GM18867 (cell line): ENCODE measurements around the gene SLC9A3.

ENCODE experiments used
- ATAC-seq: cut with Tn5 transposase; IDR thresholded peaks from one replicate; pipeline ENCODE4 v1.9.1; 2021; ENCODE audit warnings: mild to moderate bottlenecking, moderate library complexity; ENCODE audit not compliant: unreplicated experiment

The SLC9A3 gene

DNA sequence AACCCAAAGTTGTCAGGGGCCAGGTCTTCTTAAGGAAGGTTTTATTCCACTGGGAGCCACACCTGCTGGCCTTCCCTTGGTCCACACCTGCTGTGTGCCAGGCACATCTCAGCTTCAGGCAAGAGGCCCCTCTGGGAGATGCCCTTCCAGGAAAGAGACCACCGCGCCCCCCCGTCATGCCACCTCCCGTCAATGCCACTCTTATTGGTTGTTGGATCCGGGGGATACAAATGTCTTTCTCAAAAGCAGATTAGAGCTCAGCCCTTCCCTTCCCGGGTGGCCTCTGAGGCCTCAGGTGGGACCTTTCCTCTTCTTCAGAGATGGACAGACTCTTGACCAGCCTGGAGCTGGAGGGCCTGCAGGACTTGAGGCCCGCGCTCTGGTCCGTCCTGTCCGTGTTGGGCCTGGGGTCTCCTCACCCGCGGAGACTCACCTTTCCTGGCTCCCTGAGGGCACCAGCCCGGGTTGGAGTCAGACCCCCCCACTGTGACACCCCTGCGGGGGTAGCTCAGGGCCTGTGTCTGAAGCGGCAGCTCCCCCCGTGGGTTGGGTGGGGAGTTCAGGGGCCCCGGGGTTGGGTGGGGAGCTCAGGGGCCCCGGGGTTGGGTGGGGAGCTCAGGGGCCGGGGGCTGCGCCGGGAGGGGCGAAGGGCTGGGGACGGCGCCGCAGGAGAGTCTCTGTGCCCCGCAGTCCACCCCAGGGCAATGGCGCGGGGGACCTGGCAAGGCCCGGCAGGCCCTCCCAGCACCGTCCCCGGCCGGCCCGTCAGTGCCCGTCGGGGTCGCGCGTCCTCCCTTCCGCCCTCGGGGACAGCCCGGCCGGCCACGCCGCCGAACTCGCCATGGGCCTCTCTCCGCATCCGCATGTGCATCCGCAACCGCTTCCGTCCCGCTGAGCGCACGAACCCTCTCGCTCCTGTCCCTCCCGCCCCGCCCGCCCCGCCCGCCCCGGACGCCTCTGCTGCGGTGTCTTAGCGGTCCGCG, 3.7 kb upstream of the SLC9A3 start:
- ATAC-seq: no peak

DNA sequence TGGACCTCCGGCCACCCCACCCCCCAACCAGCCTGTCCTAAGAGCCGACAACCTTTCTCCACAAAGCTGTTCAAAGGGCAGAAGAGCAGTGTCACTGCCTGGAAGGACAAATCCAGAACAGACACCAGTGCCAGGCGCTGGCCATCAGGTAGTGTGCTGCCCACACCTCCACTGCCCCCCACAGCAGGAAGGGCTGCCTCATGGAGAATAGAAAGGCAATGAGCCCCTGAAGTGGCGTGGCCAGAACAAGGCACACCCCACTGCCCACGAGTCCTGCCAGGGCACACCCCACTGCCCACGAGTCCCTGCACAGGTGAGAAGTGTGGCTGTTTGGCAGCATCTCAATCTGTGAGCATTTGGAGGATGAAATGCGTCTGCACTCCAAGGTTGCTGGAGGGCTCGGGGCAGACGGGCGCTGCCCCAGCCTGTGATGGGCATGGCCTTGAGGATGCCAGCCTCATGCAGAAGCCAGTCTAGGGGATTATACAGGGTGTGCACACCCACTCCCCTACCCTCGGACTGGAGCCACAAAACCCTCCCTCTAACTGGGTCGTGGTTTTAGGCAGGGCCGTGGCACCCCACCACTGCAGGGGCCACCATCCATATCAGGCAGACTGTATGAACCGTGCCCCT, 2.3 kb upstream of the SLC9A3 start:
- ATAC-seq: no peak

DNA sequence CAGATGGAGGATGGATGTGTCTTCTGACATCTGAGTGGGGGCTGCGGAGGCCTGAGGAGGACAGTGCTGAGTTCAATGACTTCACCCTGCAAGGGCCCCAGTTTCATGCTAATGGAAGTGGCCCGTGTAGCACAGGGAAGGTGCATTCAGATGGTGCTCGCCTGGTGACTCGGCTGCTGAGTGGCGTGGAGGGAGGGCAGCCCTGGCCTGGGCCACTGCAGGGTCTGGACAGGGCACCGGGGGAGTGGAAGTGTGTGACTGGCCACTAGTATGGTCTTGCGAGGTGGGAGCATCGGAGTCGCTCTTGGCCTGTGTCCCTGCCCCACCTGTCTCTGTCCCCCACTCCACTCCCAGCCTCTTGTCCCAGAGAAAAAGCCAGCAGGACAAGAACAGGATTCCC, 1.7 kb upstream of the SLC9A3 start:
- ATAC-seq: no peak

DNA sequence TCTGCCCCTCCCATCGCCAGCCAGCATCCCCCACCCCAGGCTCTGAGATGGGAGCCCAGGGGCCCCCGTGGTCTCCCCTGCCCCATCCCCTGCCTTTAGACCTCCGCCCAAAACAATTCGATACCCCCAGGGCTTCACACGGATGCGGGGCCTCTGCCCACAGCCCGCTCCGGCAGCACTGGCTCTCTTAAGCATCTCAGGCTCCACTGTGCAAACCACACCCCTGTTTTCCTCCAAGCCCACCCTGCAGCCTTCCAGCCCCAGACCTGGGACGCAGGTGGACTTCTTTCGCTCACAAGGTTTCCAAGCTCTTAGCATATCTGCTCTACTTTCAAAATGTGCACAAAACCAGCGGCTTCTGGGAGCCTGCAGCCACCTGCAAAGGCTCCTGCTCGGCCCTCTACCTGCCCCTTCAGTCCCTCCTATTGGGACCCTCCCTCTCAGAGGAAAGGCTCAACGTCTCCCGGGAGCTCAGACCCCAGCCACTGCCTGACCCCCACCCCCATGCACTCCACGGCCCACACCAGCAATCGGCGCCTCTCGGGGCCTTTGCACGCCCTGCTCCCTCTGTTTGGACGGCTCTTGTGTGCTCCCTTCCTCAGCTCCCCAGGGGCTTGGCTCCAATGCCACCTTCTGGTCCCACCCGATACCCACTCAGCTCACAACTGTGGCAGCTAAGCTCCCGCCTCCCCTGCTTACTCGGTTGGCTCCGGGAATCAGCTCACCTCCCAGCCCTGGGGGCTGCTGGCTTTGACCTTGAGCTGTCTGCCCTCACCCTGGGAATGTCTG, 918 bp upstream of the SLC9A3 start:
- no peak for ATAC-seq

DNA sequence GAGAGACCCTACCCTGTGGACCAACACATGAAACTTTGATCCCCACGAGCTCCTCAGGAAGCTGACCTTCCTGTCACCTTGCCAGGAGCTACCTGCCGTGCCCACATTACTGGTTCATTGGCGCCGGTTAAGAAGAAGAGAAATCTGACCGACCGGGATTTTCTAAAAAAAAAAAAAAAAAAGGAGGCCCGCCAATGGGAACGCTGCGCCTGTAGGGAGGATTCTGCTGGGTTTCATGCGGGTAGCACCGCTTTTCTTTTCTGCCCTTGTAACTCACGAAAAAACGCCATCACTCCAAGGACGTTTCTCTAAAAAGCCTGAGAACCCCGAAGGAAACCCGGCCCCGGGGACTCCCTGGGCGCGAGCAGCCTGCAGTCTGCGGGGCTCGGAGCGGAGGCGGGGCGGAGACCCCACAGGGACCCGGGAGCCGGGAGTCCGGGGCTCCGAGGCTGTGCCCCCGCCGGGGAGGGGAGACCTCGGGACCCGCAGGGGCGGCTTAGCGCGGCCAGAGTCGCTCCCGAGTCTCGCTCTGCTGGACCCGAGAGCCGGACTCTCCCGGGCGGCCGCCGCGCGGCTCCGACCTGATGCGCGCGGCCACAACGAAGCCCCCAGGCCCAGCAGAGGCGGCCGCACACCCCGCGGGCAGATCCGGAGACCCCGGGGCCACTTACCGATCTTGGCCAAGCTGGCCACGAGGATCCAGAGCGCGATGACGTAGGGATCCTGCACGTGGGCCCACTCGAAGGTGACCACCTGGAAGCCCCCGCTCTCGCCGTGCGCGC, 617 bp downstream of the SLC9A3 start:
- no peak for ATAC-seq

DNA sequence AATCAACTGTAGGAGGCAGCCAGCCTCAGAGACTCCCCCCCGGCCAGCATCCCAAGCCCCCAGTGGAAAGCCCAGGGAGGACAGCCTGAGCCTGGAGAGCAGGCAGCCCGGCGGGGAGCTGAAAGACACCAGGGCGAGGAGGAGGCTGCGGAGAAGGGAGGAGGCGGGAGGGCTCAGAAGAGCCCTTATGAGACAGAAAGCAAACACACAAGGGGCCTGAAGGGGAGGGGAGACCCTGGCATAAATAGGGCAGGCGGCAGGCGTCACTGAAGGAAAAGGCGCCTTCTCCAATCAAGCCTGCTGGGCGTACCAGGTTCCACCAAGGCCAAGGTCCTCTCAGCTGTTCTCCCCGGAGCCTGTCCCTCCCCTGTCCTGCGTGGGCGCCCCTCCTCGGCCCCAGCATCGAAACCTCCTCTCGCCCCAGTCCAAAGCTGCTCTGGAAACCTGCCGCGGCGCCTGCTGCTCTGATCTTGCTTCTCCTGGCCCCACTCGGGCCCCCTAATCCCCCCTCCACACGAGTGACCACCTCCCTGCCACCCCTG, 1.3 kb downstream of the SLC9A3 start:
- ATAC-seq: no peak

DNA sequence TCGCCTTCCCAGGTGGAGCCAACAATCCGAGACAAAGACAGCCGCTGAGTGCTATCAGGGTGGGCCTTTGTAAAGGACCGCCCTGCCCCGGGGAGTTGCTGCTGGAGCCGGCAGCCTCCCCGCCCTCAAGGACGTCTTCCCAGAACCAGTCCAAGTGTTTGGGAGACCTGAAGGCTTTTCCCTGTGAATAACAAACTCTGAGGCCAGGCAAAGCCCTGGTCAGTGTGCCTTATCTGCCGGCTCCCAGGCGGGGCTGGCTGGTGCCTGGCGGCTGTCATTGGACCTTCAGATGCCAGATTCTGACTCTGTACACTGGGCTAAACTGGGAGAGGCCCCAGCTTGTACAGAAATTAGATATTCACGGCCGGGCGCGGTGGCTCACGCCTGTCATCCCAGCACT, 2.1 kb downstream of the SLC9A3 start:
- no peak for ATAC-seq

DNA sequence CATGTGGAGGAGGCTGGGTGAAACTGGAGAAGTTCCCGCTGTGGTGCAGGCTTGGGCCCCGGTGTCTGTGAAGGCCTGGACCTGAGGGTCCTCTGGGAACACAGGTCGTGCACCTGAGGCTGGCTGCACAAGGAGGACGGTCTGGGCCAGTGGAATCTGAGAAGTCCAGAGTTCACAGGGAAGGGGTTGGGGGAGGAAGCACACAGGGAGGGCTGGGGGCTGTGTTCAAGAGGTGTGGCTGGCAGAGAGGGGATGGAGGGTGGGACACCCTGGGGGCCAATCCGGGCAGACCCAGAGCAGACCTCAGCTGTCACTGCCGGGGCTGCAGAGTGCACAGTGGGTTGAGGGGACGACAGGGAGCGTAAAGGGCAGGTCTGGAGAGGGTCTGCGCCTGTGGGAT, 2.6 kb downstream of the SLC9A3 start:
- no peak for ATAC-seq

DNA sequence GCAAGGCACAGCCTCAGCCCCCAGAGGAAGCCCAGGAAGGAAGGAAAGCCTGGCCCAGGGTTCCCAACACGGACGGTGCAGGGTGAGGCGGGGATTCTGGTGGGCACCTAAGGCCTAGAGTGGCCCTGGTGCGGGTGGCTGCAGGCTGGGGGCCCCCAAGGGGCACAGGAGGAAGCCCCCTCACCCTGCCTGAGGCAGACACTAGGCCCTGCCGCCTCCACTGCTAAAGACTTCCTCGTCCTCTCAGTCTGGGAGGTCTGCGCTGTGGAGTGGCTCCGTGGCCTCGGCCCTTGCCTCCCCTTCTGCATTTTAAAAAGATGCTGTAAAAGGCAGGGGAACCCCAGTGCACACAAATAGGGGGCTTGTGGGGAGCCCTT, 3.4 kb downstream of the SLC9A3 start:
- no peak for ATAC-seq

DNA sequence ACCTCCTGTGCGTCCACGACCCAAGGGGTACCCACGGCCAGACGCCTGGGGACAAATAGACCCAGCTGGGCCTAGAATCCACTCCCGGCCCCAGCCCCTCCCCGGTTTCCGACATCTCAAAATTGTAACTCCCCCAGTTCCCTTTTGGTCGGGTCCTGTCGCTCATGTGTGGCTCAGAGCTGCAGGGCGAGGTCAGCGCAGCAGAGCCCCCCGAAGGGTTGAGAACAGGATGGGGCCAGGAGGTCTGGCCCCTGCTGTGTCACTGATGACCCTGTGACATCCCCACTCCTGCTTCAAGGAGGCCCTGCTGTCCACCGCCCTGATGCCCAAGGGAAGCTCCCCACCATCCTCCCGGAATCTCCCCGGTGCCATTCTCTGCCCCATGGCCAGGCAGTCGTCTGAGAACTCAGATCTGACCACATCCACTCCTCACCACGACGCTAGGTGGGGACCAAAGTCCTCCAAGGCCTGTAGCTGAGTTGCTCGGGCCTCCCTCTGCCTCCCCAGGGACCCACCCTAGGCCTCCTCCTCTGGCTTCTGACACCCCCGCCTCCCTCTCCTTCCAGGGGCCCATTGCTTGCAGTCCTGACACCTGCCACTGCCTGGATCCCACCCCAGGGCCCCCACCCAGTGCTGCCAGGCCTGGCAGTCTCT, 3.9 kb downstream of the SLC9A3 start:
- no peak for ATAC-seq

DNA sequence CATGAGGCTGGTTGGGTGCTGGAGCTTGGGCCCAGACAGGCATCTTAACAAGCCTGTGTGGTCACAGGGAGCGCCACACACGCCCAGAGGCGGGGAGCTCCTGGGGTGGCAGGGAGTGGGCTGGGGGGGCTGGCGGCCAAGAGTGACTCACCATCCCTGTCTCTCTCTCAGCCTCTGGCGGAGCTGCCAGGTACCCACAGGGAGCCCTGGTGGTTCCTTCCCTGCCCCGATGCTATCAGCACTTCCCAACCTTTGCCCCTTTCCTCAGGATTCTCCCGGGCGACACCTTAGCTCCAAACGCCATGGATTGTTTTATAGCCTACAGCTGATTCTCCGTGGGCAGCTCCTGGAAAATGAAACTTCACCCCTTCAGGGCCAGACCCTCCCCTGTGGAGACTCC, 5.5 kb downstream of the SLC9A3 start:
- no peak for ATAC-seq

DNA sequence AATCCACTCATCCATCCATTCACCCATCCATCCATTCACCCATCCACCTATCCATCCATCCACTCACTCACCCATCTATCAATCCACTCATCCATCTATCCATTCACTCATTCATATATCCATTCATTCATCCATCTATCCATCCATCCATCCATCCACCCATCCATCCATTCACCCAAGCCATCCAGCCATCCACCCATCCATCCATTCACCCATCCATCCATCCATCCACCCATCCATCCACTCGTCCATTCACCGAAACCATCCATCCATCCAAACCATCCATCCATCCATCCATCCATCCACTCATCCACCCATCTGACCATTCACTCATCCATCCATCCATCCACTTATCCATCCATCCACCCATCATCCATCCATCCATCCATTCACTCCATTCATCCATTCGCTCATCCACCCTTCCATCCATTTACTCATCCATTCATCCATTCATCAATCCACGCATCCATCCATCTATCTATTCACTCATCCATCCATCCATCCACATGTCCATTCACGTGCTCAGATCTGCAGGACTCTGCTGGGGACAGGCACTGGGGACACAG, 6.6 kb downstream of the SLC9A3 start:
- no peak for ATAC-seq

DNA sequence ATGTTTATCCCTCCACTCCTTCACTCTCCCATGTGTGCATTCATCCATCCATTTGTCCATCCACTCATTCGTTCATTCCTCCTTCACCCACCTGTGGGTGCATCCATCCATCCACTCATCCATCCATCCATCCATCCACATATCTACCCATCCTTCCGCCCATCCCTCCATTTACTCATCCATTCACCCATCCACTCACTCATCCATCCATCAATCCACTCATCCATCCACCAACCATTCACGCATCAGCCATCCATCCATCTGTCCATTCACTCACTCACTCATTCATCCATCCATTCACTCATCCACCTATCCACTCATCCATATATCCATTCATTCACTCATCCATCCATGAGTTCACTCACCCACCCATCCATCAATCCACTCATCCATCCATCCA, 7.3 kb downstream of the SLC9A3 start:
- no peak for ATAC-seq

DNA sequence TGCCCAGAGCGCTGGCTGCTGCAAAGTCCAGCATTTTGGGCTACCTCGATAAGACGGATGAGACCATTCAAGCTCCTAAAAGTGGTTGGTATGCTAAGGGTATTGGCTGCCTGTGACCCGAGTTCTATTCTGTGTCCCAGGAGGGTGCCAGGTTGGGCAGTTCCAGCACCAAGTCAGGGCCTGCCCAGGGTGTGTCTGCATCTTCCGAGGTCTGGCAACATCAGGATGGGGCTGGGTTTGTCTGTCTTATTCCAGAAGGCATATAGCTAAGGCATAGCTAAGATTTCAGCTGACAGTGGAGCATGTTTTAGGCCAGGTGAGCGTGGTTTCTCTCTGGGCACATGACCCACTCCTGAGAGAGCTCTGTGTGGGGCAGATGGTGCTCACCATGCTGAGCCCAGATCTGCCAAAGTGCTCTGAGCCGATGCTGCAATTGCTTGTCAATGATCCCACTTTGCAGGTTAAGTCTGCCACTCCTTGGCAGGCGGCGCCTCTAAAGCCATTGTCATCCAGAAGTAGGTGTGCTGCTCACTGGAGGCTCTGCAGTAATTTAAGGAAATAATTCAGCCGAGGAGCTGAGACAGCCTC, 7.8 kb downstream of the SLC9A3 start:
- no peak for ATAC-seq

DNA sequence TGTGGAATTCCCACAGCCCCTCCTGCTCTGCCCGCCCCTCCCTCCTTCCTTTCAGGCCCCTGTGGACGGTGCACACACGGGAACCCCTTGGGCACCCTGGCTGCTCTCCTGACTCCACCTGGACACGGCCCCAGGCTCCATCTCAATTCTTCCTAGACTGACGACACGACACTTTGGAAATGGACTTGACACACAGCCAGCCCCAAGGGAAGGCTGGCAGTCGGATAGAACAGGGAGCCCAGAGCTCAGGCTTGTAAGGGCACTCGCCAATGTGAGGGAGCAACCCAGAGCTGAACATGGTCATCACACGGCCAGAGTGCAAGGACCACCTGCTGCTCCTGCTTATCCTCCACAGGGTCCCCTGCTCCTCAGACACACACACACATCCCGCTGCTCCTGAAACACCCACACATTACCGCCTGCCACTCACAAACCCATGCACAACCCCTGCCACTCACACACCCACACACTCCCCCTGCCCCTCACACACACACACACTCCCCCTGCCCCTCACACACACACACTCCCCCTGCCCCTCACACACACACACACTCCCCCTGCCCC, 8.9 kb downstream of the SLC9A3 start:
- no peak for ATAC-seq

DNA sequence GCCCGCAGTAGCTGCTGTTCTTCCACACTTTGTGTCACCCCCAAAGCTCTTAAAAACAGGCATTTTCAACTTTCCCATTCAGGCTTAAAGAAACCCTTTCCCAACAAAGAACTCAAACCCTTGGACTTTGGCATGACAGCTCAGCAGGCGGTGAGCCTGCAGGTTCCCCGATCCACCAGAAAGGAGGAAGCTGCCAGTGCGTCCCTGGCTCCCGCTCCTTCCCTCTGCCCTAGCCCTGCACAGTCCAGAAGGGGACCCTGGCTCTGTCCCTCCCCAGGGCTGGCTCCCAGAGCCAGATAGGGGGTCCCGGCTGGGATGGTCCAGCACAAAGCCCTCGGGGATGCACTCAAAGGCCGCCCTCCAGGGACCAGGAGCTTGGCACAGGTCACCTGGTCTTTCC, 9.6 kb downstream of the SLC9A3 start:
- no peak for ATAC-seq

DNA sequence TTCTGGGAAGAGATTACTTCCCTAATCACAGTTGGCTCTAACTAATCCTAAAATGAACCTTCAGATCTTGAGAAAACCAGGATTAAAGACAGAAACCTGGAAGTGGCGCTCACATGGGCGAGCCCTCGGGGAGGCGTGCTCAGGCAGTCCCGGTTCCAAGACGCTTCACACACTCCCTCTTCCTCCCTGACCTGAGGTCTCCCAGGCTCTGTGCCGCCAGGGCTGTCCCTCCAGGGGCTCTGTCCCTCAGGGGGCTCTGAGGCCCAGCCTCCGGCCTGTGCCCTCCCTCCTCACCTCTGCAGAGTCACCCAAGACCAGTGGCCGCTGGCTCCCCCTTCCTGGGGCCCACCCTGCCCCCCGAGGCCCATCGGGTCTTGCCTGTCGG, 10.2 kb downstream of the SLC9A3 start:
- no peak for ATAC-seq

DNA sequence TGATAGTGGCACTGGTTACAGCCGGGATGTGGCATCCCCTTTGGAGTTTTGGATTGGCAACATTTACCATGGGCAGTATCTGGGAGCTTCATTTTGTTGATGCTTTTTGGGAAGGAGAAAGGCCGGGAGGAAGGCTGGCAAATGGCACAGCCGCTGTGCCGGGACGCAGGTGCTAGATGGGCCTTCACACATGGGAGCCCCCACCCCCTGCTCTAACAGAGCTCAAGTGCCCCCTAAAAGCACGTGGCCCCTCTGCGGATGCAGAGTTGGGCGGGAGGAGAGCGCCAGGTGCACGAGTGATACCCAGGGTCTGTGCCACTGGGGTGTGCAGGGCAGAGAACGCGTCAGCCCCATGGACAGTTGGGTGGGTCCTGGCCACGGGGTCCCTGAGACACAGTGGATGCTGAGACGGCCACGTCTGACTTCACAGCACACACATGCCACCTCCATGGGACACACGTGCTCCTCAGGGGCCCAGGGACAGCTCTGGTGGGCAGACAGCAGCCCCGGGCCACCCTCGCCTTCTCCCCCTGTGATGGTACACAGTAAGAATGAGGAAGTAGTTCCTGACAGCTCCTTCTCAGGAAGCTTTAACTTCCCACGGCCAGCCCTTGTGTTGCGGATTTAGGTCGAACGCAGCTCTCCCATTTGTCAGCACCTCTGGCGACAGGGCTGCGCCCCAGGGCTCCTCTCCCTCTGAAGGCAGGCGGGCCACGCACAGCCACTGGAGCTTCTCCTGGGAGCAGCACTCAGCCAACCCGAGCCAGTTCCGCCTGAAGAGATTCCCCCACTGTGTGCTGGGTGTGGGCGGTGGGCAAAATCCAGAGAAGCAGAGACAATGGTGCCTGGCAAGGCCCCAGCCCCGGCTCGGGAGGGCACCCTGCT, 10.8 kb downstream of the SLC9A3 start:
- no peak for ATAC-seq
